Measurements from ENCODE around the gene SMR3A. TPM values are rescaled to one million over a fixed set of nuclear protein-coding genes. Genes with fewer than 3 reads are reported as not detected.

SMR3A gene
- not detected for total RNA-seq

DNA sequence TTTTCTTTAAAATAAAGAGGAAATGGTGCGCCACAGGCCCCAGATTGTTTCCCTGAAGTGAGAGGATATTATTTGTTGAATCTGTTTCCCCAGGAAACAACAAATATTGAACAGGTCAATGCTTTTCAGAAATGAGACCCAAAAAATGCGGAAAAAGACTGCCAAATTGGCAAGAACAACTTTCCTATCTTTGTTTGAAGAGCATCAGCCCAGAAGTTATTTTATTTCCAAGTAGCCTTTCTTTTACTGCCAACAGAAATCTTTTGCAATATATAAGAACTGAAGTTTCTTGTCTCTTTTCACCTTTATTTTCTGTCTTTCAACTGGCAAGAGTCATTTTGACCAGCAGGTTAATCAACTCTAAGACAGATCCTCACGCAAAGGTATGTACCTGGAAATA, at the start of gene SMR3A:
Gene SMR3A, plus strand, starts transcription at position 301 of the 400 bp plus-strand sequence. CDS start 1,356 bp downstream, outside the sequence.
- Mint-ChIP-seq H3K27ac (no peak within 1 kb of the TSS), H3K36me3 (no peaks in the 10 kb centered on the region), H3K9me3 (no peaks in the 10 kb centered on the region)
- no peak for DNase-seq (ENCODE audit: low spot score in 2 of 2)
- no peak for ATAC-seq

DNA sequence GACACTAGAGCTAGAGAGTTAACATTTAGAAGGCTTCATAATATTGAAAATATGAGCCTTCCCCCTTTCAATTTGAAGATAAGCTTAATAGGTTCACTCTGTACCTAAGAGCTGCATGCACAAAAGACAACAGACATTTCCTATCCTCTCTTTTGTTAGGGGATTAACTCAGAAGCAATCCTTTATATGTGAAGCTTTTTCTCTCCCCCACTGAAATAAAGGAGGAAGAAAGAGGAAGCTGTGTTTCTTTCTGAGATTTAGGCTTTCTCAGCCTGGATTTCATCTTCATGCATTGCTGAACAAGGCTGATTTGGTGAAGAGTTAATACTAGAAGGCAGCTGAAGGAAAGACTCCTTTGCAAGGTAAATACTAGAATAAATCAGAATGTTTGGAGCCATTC, 46.8 kb upstream of the SMR3A start:
- DNase-seq (ENCODE audit: low spot score in 2 of 2) = no peak
- no peak for ATAC-seq
- H3K27ac Mint-ChIP-seq = no peak overlapping the region
- peaks cover 0 to 10% of the 10 kb centered on the region in 2 donors for H3K9me3 Mint-ChIP-seq
- no peaks in the 10 kb centered on the region for H3K36me3 Mint-ChIP-seq

DNA sequence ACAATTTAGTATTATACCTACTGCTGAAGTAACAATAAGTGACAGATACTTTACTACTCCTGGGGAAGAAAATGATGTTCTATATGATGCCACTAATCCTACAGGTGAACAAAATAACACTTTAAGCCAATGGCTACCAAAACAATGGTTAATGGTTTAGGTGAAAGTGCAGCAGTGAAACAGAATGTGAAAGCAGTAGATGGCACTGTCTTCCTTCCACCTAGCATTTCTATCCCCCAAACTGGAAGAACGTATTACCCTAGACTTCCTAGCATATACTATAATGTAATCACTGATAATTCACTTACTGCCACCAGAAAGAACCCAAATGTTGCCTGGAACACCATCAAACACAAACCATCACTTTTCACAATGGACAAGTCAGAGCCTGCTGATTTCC, 44.6 kb upstream of the SMR3A start:
- no peak for ATAC-seq
- Mint-ChIP-seq H3K36me3 (no peaks in the 10 kb centered on the region), H3K27ac (no peak overlapping the region), H3K9me3 (peaks cover 0 to 3% of the 10 kb centered on the region in 2 donors)
- no peak for DNase-seq (ENCODE audit: low spot score in 2 of 2)

DNA sequence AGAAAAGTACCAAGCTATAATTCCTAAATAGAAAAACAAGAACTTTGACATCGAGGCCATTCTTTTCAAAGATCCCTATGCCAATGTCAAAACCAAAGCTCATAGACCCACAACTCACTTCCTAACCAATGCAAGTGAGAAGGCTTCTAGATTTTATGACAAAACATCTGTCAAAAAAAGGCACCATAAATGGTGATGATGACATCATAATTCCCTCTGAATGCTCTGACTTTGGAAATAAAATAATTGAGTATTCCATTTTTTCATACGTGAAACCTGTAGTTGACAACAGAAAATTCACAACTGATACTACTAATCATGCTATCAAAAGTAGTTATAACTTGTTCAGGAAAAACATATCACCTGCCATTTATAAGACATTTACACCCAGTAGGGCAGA, 34.5 kb upstream of the SMR3A start:
- H3K9me3 Mint-ChIP-seq = no peaks in the 10 kb centered on the region
- no peak overlapping the region for H3K27ac Mint-ChIP-seq
- ATAC-seq = no peak
- no peaks in the 10 kb centered on the region for H3K36me3 Mint-ChIP-seq
- no peak for DNase-seq (ENCODE audit: low spot score in 2 of 2)

DNA sequence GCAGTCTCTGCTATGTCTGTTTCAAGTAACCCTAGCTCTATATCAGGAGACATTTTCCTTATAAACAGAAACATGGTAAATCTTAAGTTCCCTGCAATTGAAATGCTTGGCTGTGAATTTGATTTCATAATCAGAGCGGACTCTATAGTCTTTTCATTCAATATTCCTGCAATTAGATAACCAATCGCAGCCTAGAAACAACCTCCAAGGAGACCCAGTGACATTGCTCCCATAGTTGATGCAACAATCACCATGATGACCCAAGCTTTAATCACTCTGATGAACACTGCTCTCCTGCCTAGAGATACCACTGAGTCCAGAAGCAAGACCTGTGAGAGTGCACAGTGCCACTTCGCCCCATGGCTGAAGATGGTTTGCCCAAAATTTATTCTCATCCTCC, 25.9 kb upstream of the SMR3A start, which contains the start of gene CABS1:
Gene CABS1, plus strand, starts transcription at position 301 of the 400 bp plus-strand sequence. Its CDS starts 59 bp downstream, at position 360.
- Mint-ChIP-seq H3K27ac (no peak within 1 kb of the TSS), H3K36me3 (no peaks in the 10 kb centered on the region), H3K9me3 (no peaks in the 10 kb centered on the region)
- ATAC-seq = no peak
- no peak for DNase-seq (ENCODE audit: low spot score in 2 of 2)

DNA sequence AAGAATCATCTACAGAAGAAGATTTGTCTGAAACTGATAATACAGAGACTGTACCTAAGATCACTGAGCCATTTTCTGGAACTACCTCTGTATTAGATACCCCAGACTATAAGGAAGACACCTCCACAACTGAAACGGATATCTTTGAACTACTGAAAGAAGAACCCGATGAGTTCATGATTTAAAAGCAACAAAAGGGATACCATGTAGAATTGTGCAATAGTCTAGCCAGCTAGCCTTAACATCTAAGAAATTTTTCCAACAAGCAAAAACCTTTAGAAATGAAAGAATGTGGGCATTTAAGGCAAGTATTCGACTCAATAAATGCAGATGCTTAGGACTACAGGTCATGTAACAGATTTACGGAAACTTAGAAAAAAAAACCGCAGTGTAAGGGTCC, 24.5 kb upstream of the SMR3A start:
- Mint-ChIP-seq H3K9me3 (no peaks in the 10 kb centered on the region), H3K36me3 (no peaks in the 10 kb centered on the region), H3K27ac (no peak overlapping the region)
- ATAC-seq (no peak), DNase-seq (ENCODE audit: low spot score in 2 of 2) (no peak)

DNA sequence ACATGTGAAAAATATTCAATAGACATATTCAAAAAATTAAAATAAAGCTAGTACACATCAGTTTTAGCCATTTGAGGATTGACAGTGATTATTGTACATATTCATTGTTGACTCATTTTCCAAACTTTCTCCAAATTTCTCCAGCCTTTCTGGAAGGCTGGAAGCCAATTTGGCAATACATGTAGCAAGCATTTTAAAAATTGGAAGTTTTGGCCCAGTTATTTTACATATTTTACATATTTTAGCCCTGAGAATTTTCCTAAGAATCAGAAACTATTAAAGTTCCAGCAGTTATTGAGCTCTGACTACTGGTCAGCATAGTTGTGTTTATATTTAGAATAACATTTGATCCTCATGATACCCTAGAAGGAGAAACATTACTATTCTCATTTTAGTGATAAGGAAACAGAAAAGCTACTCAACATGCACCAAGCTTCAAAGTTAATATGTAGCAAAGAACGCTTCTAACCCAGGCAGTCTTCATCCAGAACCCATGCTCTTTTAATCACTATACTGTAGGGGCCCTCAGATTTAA, 22.6 kb upstream of the SMR3A start:
- H3K9me3 Mint-ChIP-seq = no peaks in the 10 kb centered on the region
- no peak for ATAC-seq
- no peaks in the 10 kb centered on the region for H3K36me3 Mint-ChIP-seq
- no peak for DNase-seq (ENCODE audit: low spot score in 2 of 2)
- H3K27ac Mint-ChIP-seq = no peak overlapping the region

DNA sequence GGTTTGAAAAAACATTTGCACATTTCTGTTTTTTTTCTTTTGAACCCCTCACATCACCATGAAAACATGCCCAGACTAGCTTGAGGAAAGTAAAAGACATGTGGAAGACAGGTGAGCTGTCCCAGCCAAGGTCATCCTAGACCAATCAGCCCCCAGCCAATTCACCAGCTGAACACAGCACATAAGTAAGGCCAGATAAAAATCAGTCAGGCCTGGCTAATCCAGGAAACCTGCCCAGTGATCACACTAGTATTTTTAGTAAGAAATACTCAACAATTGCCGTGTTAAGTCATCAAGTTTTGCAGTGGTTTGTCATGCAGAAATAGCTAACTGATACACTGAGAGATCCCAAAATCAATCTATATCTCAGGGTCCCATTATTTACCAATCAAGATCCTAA, 4.4 kb upstream of the SMR3A start:
- H3K9me3 Mint-ChIP-seq = peaks cover 0 to 3% of the 10 kb centered on the region in 2 donors
- DNase-seq (ENCODE audit: low spot score in 2 of 2) (no peak), ATAC-seq (no peak)
- no peak overlapping the region for H3K27ac Mint-ChIP-seq
- no peaks in the 10 kb centered on the region for H3K36me3 Mint-ChIP-seq

DNA sequence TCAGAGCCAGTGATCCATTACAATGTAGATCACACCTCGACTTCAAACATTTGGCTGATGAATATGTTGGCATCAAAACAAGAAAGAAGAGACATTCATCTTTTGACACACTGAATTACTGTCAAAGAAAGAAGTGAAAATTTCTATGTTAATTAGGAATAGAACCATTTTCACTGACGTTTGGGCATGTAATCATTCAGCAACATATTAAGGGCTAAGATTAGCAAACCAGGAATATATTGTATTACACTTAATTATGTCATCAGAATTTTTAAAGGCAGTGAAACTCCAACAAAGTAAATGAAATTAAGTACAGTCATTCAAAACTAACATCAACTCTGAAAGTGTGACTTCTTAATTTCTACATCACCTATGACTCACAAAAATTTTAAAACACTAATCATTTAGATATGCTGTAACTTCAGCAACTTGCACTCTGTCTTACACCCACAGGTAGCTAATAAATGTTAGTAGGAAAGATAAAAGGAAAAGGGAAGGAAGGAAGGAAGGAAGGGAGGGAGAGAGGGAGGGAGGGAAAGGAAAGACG, 1.4 kb upstream of the SMR3A start:
- Mint-ChIP-seq H3K36me3 (no peaks in the 10 kb centered on the region), H3K9me3 (peaks cover 0 to 3% of the 10 kb centered on the region in 2 donors), H3K27ac (no peak overlapping the region)
- ATAC-seq (no peak), DNase-seq (ENCODE audit: low spot score in 2 of 2) (no peak)

DNA sequence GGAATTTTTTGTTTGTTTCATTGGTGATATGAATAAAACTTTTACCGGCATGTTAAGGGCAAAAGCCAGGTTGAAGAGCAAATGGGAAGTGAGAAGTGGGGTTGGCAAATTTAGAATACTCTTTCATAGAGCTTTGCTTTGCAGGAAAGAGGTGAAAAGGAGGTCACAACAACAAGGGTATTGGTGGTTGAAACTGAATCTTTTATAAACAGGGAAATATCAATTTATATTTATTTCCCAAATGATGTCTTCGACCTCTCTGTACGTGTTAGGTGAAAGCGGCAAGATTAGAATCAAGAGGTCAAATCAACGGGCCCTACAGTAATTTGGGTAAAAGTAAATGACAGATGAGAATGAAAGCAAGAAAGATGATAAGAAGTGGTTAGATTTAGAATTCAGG, 3.4 kb downstream of the SMR3A start:
- no peak for ATAC-seq
- DNase-seq (ENCODE audit: low spot score in 2 of 2) = no peak
- H3K9me3 Mint-ChIP-seq = no peaks in the 10 kb centered on the region
- H3K27ac Mint-ChIP-seq = no peak overlapping the region
- no peaks in the 10 kb centered on the region for H3K36me3 Mint-ChIP-seq

DNA sequence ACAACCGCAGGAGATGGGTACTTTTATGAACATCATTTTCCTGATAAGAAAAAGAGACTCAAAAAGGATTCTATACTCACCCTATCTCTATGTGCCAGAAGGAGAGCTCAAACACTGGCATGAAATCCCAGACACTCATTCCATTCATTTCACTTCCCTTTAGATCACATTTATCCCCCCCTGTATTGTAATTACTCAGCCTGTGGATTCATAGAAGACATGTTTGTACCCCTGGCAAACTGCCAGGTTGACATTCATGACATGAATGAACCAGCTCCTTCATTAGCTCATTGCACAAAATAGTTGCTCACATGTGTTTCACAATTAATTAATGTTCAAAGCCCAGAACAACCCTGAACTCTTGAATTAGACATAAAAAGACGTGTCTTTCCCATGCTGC, 4.9 kb downstream of the SMR3A start:
- ATAC-seq = no peak
- Mint-ChIP-seq H3K9me3 (no peaks in the 10 kb centered on the region), H3K36me3 (no peaks in the 10 kb centered on the region), H3K27ac (no peak overlapping the region)
- DNase-seq (ENCODE audit: low spot score in 2 of 2) = no peak

DNA sequence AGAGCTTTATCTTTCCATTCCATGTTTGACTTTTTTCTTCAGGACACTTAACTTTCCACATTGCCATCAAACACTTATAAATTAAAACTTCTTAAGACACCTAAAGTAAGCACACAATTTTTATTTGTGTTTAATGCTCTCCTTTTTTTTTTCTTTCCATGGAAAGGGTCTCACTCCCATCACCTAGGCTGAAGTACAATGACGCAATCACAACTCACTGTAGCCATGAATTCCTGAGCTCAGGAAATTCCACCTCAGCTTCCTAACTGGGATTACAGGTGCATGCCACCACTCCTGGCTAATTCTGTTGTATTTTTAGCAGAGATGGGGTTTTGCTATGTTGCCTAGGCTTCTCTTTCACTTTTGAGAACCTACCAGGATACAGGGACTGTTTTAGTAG, 7.3 kb downstream of the SMR3A start:
- H3K27ac Mint-ChIP-seq = no peak overlapping the region
- no peaks in the 10 kb centered on the region for H3K9me3 Mint-ChIP-seq
- ATAC-seq (no peak), DNase-seq (ENCODE audit: low spot score in 2 of 2) (no peak)
- H3K36me3 Mint-ChIP-seq = no peaks in the 10 kb centered on the region

DNA sequence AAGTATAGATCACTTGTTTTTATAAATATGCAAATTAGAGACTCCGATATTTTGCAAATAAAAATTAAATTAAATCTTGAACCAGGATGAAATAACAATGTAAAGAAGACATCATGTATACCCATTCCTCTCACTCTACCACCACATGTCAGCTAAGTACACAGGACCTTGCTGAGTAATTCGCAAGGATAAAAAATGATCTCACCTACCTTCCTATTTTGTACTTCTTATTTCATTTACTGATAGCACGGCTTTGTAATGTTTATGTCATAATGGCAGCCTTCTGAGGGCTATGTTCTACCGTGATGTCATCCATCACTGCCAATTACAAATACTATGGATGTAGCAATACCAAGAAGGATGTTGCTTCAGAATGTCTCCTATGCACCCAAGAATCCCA, 11.4 kb downstream of the SMR3A start:
- ATAC-seq = no peak
- Mint-ChIP-seq H3K27ac (no peak overlapping the region), H3K9me3 (peaks cover 5% of the 10 kb centered on the region in 2 donors), H3K36me3 (no peaks in the 10 kb centered on the region)
- no peak for DNase-seq (ENCODE audit: low spot score in 2 of 2)

DNA sequence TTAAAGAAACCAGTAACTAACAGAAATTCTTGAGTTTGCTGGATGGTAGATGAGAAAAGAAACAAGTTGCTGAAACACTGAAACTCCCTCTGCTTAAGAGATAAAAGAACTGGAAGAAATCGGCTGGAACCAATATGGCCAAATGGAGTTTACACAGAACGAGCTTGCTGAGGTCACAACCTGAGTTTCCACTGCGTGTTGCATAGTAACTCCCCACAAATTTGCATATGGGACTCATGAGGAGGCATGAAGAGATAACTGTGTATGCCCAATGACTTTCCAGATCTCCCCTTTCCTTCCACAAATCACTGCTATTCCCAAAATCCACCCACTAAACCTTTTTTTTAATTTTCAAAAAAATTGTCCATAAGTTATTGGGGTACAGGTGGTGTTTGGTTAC, 12.2 kb downstream of the SMR3A start:
- Mint-ChIP-seq H3K36me3 (no peaks in the 10 kb centered on the region), H3K27ac (no peak overlapping the region), H3K9me3 (peaks cover 5% of the 10 kb centered on the region in 2 donors)
- DNase-seq (ENCODE audit: low spot score in 2 of 2) = no peak
- no peak for ATAC-seq

DNA sequence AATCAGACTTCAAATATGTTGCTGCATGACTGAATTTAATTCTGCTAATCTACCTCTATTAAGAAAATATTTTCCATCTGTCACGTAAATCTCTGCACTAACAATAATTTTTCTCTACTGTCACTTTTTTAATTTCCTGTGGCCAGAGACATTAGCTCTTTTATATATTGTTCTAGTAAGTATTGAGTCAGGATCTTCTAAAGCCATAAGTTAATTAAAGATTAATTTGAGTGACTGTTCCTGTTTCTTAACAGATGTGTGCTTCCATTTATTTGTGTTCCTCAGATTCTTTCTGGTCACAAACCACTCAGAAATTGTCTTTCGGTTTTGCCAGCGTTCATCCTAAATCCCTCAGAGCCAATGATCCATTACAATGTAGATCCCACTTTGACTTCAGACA, 20.0 kb downstream of the SMR3A start:
- DNase-seq (ENCODE audit: low spot score in 2 of 2) (no peak), ATAC-seq (no peak)
- H3K9me3 Mint-ChIP-seq = no peaks in the 10 kb centered on the region
- no peaks in the 10 kb centered on the region for H3K36me3 Mint-ChIP-seq
- H3K27ac Mint-ChIP-seq = no peak overlapping the region

DNA sequence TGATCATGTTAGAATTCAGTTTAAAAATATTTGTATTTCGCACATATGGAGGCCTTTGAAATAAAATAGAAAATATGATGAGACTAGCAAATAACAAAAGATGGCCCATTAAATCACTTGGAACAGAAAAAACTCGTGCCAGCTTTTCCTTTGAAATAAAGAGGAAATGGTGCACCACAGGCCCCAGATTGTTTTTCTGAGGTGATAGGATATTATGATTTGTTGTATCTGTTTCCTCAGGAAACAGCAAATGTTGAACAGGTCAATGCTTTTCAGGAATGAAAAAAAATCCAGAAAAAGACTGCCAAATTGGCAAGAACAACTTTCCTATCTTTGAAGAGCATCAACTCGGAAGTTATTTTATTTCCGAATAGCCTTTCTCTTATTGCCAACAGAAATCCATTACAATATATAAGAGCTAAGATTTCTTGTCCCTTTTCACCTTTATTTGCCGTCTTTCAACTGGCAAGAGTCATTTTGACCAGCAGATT, 22.2 kb downstream of the SMR3A start, which contains the start of gene SMR3B:
Gene SMR3B, plus strand, starts transcription at position 441 of the 491 bp plus-strand sequence. CDS start 1,380 bp downstream, outside the sequence.
- no peaks in the 10 kb centered on the region for H3K36me3 Mint-ChIP-seq
- H3K27ac Mint-ChIP-seq = no peak within 1 kb of the TSS

DNA sequence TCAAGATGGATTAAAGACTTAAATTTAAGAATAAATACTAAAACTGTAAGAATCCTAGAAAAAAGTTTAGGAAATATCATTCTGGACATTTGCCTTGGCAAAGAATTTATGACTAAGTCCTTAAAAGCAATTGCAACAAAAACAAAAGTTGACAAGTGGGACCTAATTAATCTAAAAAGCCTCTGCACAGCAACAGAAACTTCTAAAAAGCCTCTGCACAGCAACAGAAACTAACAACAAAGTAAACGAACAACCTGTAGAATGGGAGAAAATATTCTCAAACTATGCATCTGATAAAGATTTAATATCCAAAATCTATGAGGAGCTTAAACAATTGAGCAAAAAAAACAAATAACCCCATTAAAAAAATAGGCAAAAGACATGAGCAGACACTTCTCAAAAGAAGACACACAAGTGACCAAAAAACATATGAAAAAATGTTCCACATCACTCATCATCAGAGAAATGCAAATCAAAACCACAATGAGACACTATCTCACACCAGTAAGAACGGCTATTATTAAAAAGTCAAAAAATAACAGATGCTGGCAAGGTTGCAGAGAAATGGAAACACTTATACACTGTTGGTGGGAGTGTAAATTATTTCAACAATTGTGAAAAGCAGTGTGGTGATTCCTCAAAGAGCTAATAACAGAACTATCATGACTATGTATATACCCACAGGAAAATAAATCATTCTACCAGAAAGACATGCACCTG, 31.7 kb downstream of the SMR3A start:
- H3K27ac Mint-ChIP-seq = no peak overlapping the region
- no peaks in the 10 kb centered on the region for H3K9me3 Mint-ChIP-seq
- no peak for ATAC-seq
- no peaks in the 10 kb centered on the region for H3K36me3 Mint-ChIP-seq
- no peak for DNase-seq (ENCODE audit: low spot score in 2 of 2)

More for the DNA sequence above, 22.2 kb downstream of the SMR3A start, which contains the start of gene SMR3B:
- no peak for DNase-seq (ENCODE audit: low spot score in 2 of 2)
- no peak for ATAC-seq
- no peaks in the 10 kb centered on the region for H3K9me3 Mint-ChIP-seq

DNA sequence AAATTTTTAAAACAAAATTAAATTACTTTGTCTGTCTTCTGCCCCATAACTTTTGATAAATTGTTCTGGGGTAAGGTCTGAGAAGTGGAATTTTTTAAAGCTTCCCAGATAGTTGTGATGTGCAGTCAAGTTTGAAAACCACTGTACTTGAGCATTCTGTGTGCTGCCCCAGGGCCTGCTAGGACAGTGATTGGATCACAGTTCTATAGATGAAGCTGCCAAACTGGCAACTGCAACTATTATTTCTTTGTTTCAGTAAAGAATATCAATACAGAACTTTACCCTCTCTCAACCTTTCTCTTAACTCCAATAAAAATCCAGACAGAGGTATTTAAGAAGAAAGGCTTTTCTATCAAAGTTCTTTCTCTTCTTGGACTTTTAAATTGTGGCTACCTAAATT, 37.0 kb downstream of the SMR3A start, which contains the start of gene OPRPN:
Gene OPRPN, plus strand, starts transcription at position 361 of the 400 bp plus-strand sequence. CDS start 1,346 bp downstream, outside the sequence.
- no peaks in the 10 kb centered on the region for H3K9me3 Mint-ChIP-seq
- DNase-seq (ENCODE audit: low spot score in 2 of 2) = no peak
- ATAC-seq = no peak
- H3K36me3 Mint-ChIP-seq = no peaks in the 10 kb centered on the region
- no peak within 1 kb of the TSS for H3K27ac Mint-ChIP-seq
